K562 (cell line): ENCODE data around the gene FTL. TPM values are rescaled to one million over a fixed set of nuclear protein-coding genes. Genes with fewer than 3 reads are reported as not detected.

Experiments
- ARID3B ChIP-seq: fragments of 250-450 bp; sonication (Bioruptor Pico); IDR thresholded peaks from 2 replicates; pipeline ENCODE4 v1.4.0; 2020; ENCODE audit warnings: borderline replicate concordance
- JUND ChIP-seq, 2 experiments: IDR thresholded peaks; 2 replicates in 1 of 2; 3 replicates in 1 of 2; pipeline ENCODE4 v1.6.1; 2011; ENCODE audit warnings: borderline replicate concordance in 2 of 2, low read depth in 2 of 2, low read length in 2 of 2, improper control_type of control experiment in 1 of 2, missing biosample characterization in 1 of 2, missing genetic modification characterization in 1 of 2, missing genetic modification reagents in 1 of 2
- RBFOX2 ChIP-seq: fragments of 200-400 bp; formaldehyde crosslinking; IDR thresholded peaks from 2 replicates; pipeline ENCODE4 v1.6.1; 2017; ENCODE audit warnings: low read depth, mild to moderate bottlenecking, low read length, moderate library complexity
- polyA plus RNA-seq, 8 experiments: library from polyadenylated mRNA; depleted of rRNA in 4 of 8; stranded (reverse) in 5 of 8; unstranded in 3 of 8; fragments of >200 nt; fragmentation: Nextera tagmentation in 2 of 8; fragmentation: Illumina TruSeq in 1 of 8; extraction: Ambion mirVana in 2 of 8; extraction: Trizol in 1 of 8; gene quantifications; 2 replicates each; pipeline versions ENCODE4 v1.2.1 to v1.2.3, GENCODE V29; 2011 to 2014; ENCODE audit warnings: inconsistent platforms in 1 of 8, missing spikeins in 1 of 8
- total RNA-seq, 7 experiments: library from RNA; depleted of rRNA in 6 of 7; stranded (reverse); fragments of >200 nt in 6 of 7; fragmentation: Illumina TruSeq in 2 of 7; extraction: Trizol in 2 of 7; gene quantifications; 2 replicates each; pipeline versions ENCODE4 v1.2.1 to v1.2.3, GENCODE V29; 2011 to 2021; ENCODE audit warnings: low replicate concordance in 1 of 7
- TF ChIP-seq, protein P1 (sequence below), 2 experiments: fragments of 450-650 bp in 1 of 2; sonication (generic) in 1 of 2; formaldehyde crosslinking in 1 of 2; IDR thresholded peaks; 2 replicates each; pipeline versions ENCODE4 v1.7.1 to v1.9.0; 2016 to 2022; ENCODE audit warnings: inconsistent platforms in 1 of 2, mild to moderate bottlenecking in 1 of 2, missing genetic modification reagents in 1 of 2
- TF ChIP-seq, protein P2 (sequence below): fragments of 450-650 bp; IDR thresholded peaks from 2 replicates; pipeline ENCODE4 v1.6.1; 2014; ENCODE audit warnings: low read depth, mild to moderate bottlenecking, moderate library complexity, borderline replicate concordance

The FTL gene
- total and polyA plus RNA-seq, 9 of the 15 experiments (the other 6 are each of a cell fraction or from before 2014, with no cell fraction given) = 1,231 to 27,415 (median 3,965) TPM

DNA sequence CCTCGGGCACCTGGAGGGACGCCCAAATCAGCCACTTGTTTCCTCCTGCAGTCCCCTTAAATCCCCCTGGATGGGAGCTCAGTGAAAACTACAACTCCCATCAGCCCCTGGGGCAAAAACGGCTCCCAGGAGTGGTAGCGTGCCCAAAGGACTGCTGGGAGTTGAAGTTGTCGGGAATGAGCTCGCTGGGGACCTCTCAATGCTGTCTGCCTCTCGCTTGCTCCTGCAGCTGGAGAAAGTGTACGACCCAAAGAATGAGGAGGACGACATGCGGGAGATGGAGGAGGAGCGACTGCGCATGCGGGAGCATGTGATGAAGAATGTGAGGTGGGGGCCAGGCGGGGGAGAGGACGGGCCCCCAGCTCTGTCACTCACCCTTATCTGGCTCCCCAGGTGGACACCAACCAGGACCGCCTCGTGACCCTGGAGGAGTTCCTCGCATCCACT is 46.3 kb upstream of the FTL start (continued):
- TF ChIP-seq, protein P1, sequence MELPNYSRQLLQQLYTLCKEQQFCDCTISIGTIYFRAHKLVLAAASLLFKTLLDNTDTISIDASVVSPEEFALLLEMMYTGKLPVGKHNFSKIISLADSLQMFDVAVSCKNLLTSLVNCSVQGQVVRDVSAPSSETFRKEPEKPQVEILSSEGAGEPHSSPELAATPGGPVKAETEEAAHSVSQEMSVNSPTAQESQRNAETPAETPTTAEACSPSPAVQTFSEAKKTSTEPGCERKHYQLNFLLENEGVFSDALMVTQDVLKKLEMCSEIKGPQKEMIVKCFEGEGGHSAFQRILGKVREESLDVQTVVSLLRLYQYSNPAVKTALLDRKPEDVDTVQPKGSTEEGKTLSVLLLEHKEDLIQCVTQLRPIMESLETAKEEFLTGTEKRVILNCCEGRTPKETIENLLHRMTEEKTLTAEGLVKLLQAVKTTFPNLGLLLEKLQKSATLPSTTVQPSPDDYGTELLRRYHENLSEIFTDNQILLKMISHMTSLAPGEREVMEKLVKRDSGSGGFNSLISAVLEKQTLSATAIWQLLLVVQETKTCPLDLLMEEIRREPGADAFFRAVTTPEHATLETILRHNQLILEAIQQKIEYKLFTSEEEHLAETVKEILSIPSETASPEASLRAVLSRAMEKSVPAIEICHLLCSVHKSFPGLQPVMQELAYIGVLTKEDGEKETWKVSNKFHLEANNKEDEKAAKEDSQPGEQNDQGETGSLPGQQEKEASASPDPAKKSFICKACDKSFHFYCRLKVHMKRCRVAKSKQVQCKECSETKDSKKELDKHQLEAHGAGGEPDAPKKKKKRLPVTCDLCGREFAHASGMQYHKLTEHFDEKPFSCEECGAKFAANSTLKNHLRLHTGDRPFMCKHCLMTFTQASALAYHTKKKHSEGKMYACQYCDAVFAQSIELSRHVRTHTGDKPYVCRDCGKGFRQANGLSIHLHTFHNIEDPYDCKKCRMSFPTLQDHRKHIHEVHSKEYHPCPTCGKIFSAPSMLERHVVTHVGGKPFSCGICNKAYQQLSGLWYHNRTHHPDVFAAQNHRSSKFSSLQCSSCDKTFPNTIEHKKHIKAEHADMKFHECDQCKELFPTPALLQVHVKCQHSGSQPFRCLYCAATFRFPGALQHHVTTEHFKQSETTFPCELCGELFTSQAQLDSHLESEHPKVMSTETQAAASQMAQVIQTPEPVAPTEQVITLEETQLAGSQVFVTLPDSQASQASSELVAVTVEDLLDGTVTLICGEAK (IDR thresholded peaks at IDR 0.05) = peak; percentile 38; the same call in 1 of the 2 replicates
- TF ChIP-seq, protein P1 (CRISPR knock-in tag; IDR thresholded peaks at IDR 0.05) = no peak
- TF ChIP-seq ARID3B (no peak), JUND (IDR thresholded peaks at IDR 0.05; ENCODE audit: borderline replicate concordance, low read depth, low read length) (peak; percentile 33), JUND (tag; IDR thresholded peaks at IDR 0.05; ENCODE audit: borderline replicate concordance, low read depth, low read length) (no peak), RBFOX2 (peak; percentile 14; the same call in 1 of the 2 replicates)
- TF ChIP-seq, protein P2, sequence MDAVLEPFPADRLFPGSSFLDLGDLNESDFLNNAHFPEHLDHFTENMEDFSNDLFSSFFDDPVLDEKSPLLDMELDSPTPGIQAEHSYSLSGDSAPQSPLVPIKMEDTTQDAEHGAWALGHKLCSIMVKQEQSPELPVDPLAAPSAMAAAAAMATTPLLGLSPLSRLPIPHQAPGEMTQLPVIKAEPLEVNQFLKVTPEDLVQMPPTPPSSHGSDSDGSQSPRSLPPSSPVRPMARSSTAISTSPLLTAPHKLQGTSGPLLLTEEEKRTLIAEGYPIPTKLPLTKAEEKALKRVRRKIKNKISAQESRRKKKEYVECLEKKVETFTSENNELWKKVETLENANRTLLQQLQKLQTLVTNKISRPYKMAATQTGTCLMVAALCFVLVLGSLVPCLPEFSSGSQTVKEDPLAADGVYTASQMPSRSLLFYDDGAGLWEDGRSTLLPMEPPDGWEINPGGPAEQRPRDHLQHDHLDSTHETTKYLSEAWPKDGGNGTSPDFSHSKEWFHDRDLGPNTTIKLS = peak; percentile 72; the same call in 1 of the 2 replicates
